Central memory CD8-positive, alpha-beta T cell (primary cell): Measurements from ENCODE around the gene PRKAR2B.

Experiments
- ATAC-seq: fragments of 150-1000 bp; cut with Tn5 transposase; replicated peaks from 2 replicates; pipeline ENCODE4 v1.10.0; 2022; ENCODE audit warnings: mild to moderate bottlenecking, moderate FRiP score, moderate number of reproducible peaks; ENCODE audit not compliant: poor library complexity, severe bottlenecking; ENCODE audit errors: extremely low read depth
- DNase-seq, 2 donors: peaks; one replicate each; pipeline ENCODE4 v3.0.0; 2021; ENCODE audit warnings: low spot score in 2 of 2
- H3K27ac Mint-ChIP-seq: one replicate; pipeline ENCODE4 v1.8.0; 2022; ENCODE audit warnings: low read depth, mild to moderate bottlenecking, moderate library complexity, mixed read lengths
- H3K27me3 Mint-ChIP-seq: one replicate; pipeline ENCODE4 v1.8.0; 2022; ENCODE audit warnings: mixed read lengths
- H3K36me3 Mint-ChIP-seq: one replicate; pipeline ENCODE4 v1.8.0; 2022; ENCODE audit warnings: mild to moderate bottlenecking, moderate library complexity, mixed read lengths; ENCODE audit not compliant: insufficient read depth
- H3K4me1 Mint-ChIP-seq: one replicate; pipeline ENCODE4 v1.8.0; 2022; ENCODE audit warnings: mixed read lengths
- H3K4me3 Mint-ChIP-seq: one replicate; pipeline ENCODE4 v1.8.0; 2022; ENCODE audit warnings: mild to moderate bottlenecking, moderate library complexity, mixed read lengths
- H3K9me3 Mint-ChIP-seq: one replicate; pipeline ENCODE4 v1.8.0; 2022; ENCODE audit warnings: mixed read lengths

Gene PRKAR2B

DNA sequence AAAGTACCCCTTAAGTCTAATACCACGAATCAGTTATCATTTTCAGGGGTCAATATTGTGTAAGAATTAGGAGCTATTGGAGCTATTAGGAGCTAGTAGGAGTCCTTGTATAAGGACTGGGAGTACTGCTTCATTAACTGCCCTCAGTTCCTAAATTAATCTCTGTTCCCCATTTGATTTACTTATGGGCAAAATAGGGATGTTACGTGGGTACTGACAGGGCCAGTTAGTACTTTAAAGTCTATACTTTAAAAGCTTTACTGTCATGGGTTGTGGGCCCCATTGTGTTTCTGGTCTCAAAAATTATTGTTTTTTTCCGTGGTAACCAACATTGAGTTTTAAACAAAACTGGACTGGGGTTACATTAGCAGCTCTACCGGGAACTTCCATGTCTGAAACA lies 60.3 kb downstream of the PRKAR2B start:
- H3K36me3 Mint-ChIP-seq: peaks cover 3% of the 10 kb centered on the region
- no peak overlapping the region for H3K4me3 Mint-ChIP-seq
- ATAC-seq (no peak), DNase-seq (no peak)
- H3K27me3 Mint-ChIP-seq: peaks cover 22% of the 10 kb centered on the region
- peaks cover 5% of the 10 kb centered on the region for H3K4me1 Mint-ChIP-seq
- H3K9me3 Mint-ChIP-seq: no peaks in the 10 kb centered on the region
- no peak overlapping the region for H3K27ac Mint-ChIP-seq

DNA sequence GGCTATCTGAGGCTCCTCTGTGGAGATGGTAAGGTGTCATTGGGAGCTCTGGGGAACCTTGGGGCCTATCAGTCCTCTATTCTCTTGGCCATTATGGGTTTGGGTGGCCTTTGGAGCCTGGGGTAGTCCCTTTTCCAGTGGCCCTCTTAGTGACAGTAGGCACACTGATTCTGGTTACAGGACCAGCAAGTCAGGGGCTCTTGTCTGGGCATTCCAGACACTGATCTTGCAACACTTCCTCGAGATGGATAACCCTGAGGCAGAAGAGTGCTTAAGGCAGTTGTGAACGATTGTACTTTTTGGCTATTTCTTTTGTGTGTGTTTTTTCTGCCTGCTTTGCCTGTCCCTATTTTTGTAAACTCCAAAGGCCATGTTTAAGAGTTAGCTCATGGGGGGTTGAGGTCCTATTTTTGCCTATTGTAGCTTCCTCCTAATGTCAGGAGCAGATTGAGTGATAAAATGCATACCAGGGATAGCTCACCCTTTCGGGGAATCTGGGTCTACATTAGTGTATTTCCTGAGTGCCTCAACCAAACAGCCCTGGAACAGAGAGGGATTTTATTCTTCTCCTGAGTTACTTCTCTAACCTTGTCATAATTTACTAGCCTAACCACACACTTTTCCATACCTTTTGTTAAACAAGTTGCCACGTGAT lies 61.2 kb downstream of the PRKAR2B start:
- Mint-ChIP-seq H3K36me3 (peaks cover 5% of the 10 kb centered on the region), H3K4me3 (no peak overlapping the region), H3K4me1 (peaks cover 5% of the 10 kb centered on the region), H3K27ac (no peak overlapping the region), H3K27me3 (peaks cover 13% of the 10 kb centered on the region), H3K9me3 (no peaks in the 10 kb centered on the region)
- ATAC-seq (no peak), DNase-seq (no peak)

DNA sequence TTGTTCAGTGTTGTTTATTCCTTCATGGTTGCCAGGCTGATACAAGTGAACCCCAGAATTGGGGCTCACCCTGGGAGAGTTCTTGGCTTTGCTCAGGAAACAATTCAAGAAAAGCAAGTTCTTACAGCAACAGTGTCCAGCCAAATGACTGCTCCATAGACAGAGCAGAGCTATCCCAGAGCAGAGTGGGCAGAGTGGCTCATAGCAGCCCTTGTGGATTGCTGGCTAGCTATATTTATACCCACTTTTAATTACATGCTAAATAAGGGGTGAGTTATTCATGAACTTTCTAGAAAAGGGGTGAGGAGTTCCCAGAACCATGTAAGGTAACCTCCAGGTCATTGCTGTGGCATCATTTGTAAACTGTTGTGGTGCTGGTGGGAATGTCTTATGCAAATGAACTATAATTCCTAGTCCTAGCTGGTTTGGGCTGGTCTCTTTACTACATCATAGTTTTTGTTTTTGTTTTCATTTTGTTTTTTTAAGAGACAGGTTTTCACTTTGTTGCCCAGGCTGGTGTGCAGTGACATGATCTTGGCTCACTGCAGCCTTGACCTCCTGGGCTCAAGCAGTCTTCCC lies 64.4 kb downstream of the PRKAR2B start:
- no peak for DNase-seq
- H3K4me3 Mint-ChIP-seq: no peak overlapping the region

DNA sequence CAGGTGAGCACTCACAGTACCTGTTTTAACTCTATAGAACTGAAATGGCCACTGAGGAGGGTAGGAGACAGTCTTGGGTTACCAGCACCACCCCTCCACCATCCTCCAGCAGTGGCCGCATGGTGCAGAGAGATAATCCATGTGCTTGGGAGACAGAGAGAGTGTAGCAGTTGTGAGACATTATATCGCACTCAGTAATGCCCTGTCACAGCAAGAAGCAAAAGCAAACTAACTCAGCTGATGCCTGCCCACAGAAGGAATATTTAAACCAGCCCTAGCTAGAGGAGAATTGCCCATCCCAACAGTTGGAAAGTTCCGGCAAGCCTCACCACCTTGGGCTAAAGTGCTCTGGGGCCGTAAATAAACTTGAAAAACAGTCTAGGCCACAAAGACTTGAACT lies 65.5 kb downstream of the PRKAR2B start:
- Mint-ChIP-seq H3K36me3 (peaks cover 2% of the 10 kb centered on the region), H3K4me1 (no peaks in the 10 kb centered on the region), H3K27me3 (no peaks in the 10 kb centered on the region), H3K4me3 (no peak overlapping the region), H3K27ac (no peak overlapping the region), H3K9me3 (no peaks in the 10 kb centered on the region)
- DNase-seq: no peak
- ATAC-seq: no peak

More for the DNA sequence above, 64.4 kb downstream of the PRKAR2B start:
- ATAC-seq: no peak
- no peaks in the 10 kb centered on the region for H3K9me3 Mint-ChIP-seq
- no peaks in the 10 kb centered on the region for H3K4me1 Mint-ChIP-seq
- H3K27me3 Mint-ChIP-seq: no peaks in the 10 kb centered on the region
- no peak overlapping the region for H3K27ac Mint-ChIP-seq
- peaks cover 2% of the 10 kb centered on the region for H3K36me3 Mint-ChIP-seq

DNA sequence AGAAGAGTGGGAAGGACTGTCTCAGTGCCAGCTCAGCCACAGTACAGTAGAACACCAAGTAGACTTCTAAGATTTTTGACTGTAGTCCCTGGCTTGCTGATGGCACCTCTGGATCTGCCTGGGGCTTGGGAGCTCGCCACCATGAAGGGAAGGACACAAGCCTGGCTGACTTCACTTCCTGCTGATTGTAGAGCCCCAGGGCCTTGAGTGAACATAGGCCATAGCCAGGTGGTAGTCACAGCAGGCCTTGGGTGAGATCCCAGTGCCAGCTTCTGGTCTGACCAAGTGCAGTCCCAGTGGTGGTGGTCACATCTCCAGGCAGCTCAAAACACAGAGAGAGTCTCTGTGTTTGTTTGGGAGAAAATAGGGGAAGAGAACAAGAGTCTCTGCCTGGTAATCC lies 66.7 kb downstream of the PRKAR2B start:
- Mint-ChIP-seq H3K4me3 (no peak overlapping the region), H3K9me3 (no peaks in the 10 kb centered on the region), H3K4me1 (no peaks in the 10 kb centered on the region), H3K27ac (no peak overlapping the region), H3K27me3 (no peaks in the 10 kb centered on the region), H3K36me3 (peaks cover 2% of the 10 kb centered on the region)
- ATAC-seq (no peak), DNase-seq (no peak)

DNA sequence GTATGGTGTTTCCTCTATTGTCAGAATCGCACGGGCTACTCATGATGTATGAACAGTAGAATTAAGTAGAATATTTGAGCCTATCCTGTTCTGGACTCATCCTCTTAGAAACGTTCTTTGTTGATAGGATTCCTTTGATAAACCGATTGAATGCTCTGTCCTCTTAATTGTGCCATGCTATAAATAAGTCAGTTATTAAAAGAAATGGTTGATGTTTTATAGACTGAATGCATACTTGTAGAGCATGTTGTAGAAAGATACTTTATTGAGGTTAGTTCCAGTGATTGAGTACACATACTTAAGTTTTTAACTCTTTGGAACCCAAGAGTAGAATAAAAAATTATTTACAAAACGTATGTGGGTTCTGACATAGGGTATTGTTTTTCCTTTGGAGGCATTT lies 69.4 kb downstream of the PRKAR2B start:
- H3K36me3 Mint-ChIP-seq: peaks cover 2% of the 10 kb centered on the region
- no peaks in the 10 kb centered on the region for H3K4me1 Mint-ChIP-seq
- no peak overlapping the region for H3K27ac Mint-ChIP-seq
- ATAC-seq (no peak), DNase-seq (no peak)
- no peak overlapping the region for H3K4me3 Mint-ChIP-seq
- H3K27me3 Mint-ChIP-seq: peaks cover 9% of the 10 kb centered on the region
- no peaks in the 10 kb centered on the region for H3K9me3 Mint-ChIP-seq

DNA sequence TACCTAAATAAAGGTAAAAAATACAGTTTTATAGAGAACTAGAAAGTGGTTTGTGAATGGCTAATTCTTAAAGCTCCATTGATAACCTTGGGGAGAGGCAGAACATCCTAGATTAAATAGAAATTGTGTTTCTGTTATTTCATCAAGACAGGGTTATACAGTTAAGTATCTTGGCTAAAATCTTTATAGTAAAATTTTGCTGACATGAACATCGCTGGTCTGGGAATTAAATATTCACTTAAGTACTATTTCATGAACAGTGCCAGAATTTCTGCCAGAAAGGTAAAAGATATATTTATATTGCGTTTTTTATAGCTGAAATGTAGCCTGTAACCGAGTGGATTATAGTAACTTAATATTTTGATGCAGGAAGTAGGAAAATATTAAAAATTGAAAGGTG lies 70.6 kb downstream of the PRKAR2B start:
- no peak overlapping the region for H3K27ac Mint-ChIP-seq
- no peaks in the 10 kb centered on the region for H3K36me3 Mint-ChIP-seq
- ATAC-seq (no peak), DNase-seq (no peak)
- no peaks in the 10 kb centered on the region for H3K9me3 Mint-ChIP-seq
- peaks cover 10% of the 10 kb centered on the region for H3K27me3 Mint-ChIP-seq
- no peak overlapping the region for H3K4me3 Mint-ChIP-seq
- H3K4me1 Mint-ChIP-seq: no peaks in the 10 kb centered on the region

DNA sequence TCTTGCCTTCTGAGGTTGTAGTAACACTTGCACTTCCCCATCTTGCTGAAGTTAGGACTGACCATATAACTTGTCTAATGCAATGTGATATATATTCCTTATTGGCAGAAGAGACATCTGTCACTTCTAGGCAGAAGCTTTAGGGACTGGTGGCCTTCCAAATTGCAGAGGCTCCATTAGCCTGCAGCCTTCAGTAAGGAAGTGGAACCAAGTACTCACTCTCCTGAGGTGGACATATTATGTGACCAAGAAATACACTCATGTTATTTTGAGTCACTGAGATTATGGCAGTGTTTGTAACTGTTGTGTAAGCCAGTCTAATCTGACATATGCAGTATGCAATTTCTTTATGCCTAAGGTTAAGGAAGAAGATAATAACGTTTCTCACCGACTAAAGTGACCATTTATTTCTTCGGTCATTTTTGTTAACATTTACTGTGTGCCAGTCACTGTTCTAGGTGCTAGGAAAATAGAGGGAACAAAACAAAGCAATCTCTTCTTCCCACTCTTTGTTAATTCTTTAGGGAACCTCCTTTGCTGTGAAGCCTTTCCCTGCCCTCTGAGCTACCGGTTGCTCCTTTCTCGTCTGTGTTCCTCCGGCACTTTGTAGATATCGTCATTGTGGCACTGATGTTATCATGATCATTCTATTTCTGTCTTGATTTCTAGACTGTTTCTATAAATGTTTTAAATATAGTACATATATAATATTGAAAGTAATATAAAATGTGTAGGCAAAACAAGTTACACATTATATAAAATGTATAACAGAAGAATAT lies 71.4 kb downstream of the PRKAR2B start:
- Mint-ChIP-seq H3K36me3 (no peaks in the 10 kb centered on the region), H3K27me3 (peaks cover 10% of the 10 kb centered on the region)

DNA sequence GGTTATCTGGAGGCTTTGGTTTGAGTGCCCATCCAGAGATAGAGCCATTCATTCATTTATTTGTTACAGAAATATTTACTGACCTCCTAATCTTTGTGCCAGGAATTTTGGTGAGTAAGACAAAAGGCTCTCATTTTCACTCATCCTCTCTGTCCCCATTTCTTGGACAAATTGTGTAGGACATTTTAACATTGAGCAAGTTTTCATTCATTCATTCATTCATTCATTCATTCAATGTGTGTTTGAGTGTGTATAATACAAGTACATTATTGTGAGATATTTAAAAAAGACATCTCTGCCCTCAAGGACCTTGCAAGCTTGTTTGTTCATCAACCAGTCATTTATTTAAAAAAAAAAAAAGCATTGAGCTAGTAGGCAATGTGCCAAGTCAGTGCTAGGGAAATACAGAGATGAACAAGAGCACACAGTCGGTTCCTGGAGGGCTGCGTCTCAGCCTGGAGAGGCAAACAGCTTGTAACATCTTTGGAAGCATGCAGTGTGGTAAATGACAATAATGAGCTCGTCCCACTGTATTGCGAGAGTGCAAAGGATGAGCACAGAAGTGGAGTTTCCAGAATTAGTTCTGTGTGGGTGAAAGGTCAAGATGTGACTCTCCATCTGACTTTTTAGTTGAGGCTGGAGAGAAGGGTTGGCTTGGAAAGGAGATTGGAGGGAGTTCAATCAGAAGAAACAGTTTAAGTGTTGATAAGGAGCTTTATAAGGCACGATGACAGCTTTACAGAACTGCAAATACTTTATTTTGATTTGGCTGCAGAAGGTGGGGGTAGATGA lies 73.8 kb downstream of the PRKAR2B start:
- ATAC-seq (no peak), DNase-seq (no peak)
- H3K9me3 Mint-ChIP-seq: no peaks in the 10 kb centered on the region
- H3K27ac Mint-ChIP-seq: no peak overlapping the region
- no peaks in the 10 kb centered on the region for H3K4me1 Mint-ChIP-seq
- no peak overlapping the region for H3K4me3 Mint-ChIP-seq
- H3K27me3 Mint-ChIP-seq: peaks cover 10% of the 10 kb centered on the region
- no peaks in the 10 kb centered on the region for H3K36me3 Mint-ChIP-seq

More for the DNA sequence above, 71.4 kb downstream of the PRKAR2B start:
- H3K27ac Mint-ChIP-seq: no peak overlapping the region
- DNase-seq: no peak
- ATAC-seq: no peak
- H3K4me3 Mint-ChIP-seq: no peak overlapping the region
- H3K9me3 Mint-ChIP-seq: no peaks in the 10 kb centered on the region
- H3K4me1 Mint-ChIP-seq: no peaks in the 10 kb centered on the region

DNA sequence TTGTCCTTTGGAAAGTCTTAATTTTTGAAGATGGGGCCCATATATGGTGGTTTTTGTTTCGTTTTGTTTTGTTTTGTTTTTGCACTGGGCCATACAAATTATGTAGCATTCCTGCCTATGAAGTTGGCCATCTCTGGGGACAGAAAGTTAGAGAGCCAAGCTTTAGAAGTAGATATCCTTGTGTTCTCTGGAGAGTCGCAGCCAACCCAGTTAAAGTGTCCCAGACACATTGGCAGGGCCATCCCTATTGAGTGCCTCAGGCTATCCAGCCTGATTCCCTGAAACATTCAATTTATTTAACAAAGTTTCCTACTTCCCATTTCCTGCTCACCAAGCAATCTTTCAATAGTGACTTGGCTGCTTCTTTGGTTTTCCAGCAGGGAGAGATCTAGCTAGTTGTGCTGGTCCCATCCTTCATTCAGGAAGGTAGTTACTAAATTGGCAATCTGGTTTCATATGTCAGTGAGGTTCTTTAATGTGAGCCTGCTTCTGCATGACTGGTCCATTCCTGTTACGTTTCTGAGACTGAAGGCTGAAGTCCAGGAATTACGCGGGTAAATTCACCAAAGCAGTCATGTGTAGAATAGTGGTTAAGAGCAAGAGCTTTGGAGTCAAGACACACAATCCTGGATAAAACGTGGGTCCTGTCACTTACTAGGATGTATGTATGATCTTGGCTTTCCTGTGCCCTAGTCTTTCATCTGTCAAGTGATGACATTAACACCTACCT lies 75.0 kb downstream of the PRKAR2B start:
- ATAC-seq: no peak
- no peak overlapping the region for H3K27ac Mint-ChIP-seq
- no peaks in the 10 kb centered on the region for H3K4me1 Mint-ChIP-seq
- peaks cover 2% of the 10 kb centered on the region for H3K36me3 Mint-ChIP-seq
- no peak overlapping the region for H3K4me3 Mint-ChIP-seq
- DNase-seq: no peak
- no peaks in the 10 kb centered on the region for H3K9me3 Mint-ChIP-seq
- H3K27me3 Mint-ChIP-seq: peaks cover 10% of the 10 kb centered on the region

DNA sequence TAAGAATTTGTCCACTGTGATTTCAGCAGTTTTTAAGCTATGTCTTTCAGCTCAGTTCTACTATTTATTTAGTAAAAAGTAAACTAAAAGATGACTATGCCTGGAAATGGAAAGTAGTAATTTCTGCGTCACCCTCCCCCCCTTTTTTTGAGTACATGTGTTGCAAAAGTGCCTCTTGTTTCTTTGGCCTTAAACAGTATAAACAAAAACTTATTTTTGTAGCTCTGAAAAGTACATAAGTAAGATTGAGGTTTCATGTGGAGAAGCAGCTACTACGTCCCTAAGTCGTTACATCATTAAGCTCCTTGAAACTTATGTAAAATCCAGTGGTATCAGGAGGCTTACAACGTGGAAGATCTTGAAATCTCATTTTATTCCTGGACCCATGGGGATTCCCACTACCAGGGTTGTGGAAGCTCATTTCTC lies 78.0 kb downstream of the PRKAR2B start:
- ATAC-seq (no peak), DNase-seq (no peak)
- Mint-ChIP-seq H3K27me3 (peaks cover 10% of the 10 kb centered on the region), H3K27ac (no peak overlapping the region), H3K4me3 (no peak overlapping the region), H3K4me1 (peaks cover 20% of the 10 kb centered on the region), H3K36me3 (peaks cover 7% of the 10 kb centered on the region), H3K9me3 (no peaks in the 10 kb centered on the region)

DNA sequence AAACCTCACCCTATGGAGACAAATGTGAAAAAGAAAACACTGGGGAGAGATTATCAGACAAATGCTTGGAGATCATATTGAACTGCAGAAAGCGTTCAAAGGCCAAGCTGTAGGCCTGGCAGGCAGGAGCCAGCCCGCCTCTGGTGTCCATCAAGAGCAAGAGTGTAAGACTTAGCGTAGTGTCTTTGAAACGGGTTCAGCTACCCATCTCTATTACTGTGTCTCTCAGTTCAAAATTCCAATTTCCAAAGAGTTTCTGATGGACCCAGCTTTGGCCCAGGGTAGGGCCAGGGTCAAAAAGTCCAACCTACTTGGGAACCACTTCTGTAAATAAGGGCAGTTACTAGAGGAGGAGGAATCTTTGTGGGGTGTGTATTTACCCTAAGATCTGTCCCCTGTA lies 78.9 kb downstream of the PRKAR2B start:
- no peak for ATAC-seq
- Mint-ChIP-seq H3K36me3 (peaks cover 7% of the 10 kb centered on the region), H3K9me3 (no peaks in the 10 kb centered on the region), H3K27ac (no peak overlapping the region), H3K4me3 (no peak overlapping the region), H3K4me1 (peaks cover 20% of the 10 kb centered on the region), H3K27me3 (peaks cover 6% of the 10 kb centered on the region)
- DNase-seq: no peak
